Esophagus (tissue), 2 donors: ENCODE data around the gene IGFL3. TPM values are rescaled to one million over a fixed set of nuclear protein-coding genes. Genes with fewer than 3 reads are reported as not detected.

Experiments used
- H3K27ac ChIP-seq, 2 donors: one replicate each; pipeline ENCODE4 v1.5.1; 2013; ENCODE audit warnings: low read depth in 2 of 2, mild to moderate bottlenecking in 2 of 2, inconsistent platforms in 1 of 2, low read length in 1 of 2, moderate library complexity in 1 of 2
- H3K27me3 ChIP-seq, 2 donors: one replicate each; pipeline ENCODE4 v1.6.1; 2013; ENCODE audit warnings: low read length in 2 of 2, control low read depth in 1 of 2, mild to moderate bottlenecking in 1 of 2; ENCODE audit not compliant: insufficient read depth in 2 of 2, control insufficient read depth in 1 of 2
- H3K36me3 ChIP-seq, 2 donors: one replicate each; pipeline ENCODE4 v1.6.1; 2013; ENCODE audit warnings: low read length in 1 of 2; ENCODE audit not compliant: control insufficient read depth in 2 of 2, insufficient read depth in 2 of 2
- H3K4me1 ChIP-seq, 2 donors: one replicate each; pipeline ENCODE4 v1.6.1; 2013; ENCODE audit warnings: low read length in 1 of 2; ENCODE audit not compliant: control insufficient read depth in 2 of 2, insufficient read depth in 2 of 2
- H3K4me3 ChIP-seq, 2 donors: one replicate each; pipeline ENCODE4 v1.5.1; 2013; ENCODE audit warnings: low read length in 2 of 2, mild to moderate bottlenecking in 2 of 2, low read depth in 1 of 2, moderate library complexity in 1 of 2
- H3K9me3 ChIP-seq, 2 donors: one replicate each; pipeline ENCODE4 v1.6.1; 2013; ENCODE audit warnings: mild to moderate bottlenecking in 2 of 2, low read depth in 1 of 2, low read length in 1 of 2, moderate library complexity in 1 of 2; ENCODE audit not compliant: control insufficient read depth in 2 of 2, insufficient read depth in 1 of 2
- WGBS, 2 donors: extraction: QIAGEN DNeasy Blood & Tissue Kit; methylation state at CpG; one replicate each; pipeline ENCODE4 v1.1.7; 2013; 5-methylcytosine and 5-hydroxymethylcytosine counted together
- polyA plus RNA-seq, 2 donors: library from polyadenylated mRNA; stranded (reverse); fragments of 200-250 nt; gene quantifications; one replicate each; pipeline ENCODE4 v1.2.3, GENCODE V29; 2013
- donor health status: healthy with polysubstance abuse.
- donor health status: Bipolar disorder and iron deficiency.

The IGFL3 gene
- polyA plus RNA-seq, 2 donors: not detected

DNA sequence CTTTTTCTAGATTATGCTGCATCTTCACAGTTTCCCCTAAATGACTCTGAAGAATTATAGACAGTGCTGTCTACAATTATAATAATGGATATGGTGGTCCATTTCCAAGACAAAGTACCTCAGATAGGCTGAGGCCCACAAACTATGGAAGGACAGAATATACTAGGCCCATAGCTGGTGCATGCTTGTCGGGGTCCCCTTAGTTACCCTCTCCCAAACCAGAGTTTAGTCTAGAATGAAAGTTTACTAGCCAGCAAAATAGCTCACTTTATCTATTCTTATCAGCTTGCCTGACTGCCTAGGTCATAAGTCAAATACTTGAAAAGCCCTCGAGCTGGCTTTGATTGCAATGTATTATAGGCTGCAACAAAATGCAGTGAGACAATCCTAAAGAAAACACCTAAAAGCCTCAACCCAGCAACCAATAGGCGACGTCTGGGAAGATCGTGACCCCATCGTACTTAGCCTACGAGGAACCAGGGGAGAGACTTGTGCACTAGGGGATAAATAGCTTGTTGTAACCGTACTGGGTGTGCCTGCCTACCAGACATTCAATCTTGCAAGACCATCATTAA lies 22.8 kb upstream of the IGFL3 start:
- Histone ChIP-seq H3K4me3 (no peak overlapping the region), H3K4me1 (no peaks in the 10 kb centered on the region), H3K27ac (no peak overlapping the region), H3K27me3 (no peaks in the 10 kb centered on the region), H3K36me3 (no peaks in the 10 kb centered on the region), H3K9me3 (no peaks in the 10 kb centered on the region)
- WGBS, 2 donors: 69 to 71% methylated on average over 8 of the region's 8 CpGs

DNA sequence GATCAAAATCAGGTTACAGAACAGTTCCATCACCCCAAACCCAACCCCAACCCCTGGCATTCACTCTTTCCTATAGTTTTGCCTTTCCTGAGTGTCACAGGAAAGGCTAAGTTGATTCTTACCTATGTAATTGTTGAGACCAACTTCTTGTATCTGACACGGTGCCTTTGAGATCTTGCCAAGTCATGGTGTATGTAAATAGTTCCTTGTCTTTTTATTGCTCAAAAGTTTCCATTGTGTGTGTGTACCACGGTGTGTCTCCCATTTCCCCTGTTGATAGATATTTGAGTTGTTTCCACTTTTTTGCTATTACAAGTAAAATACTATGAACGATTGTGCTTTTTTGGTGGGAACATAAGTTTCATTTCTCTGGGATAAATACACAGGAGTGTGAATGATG lies 20.3 kb upstream of the IGFL3 start:
- no peak overlapping the region for H3K27ac ChIP-seq
- H3K27me3 ChIP-seq: no peaks in the 10 kb centered on the region
- no peaks in the 10 kb centered on the region for H3K36me3 ChIP-seq
- no peaks in the 10 kb centered on the region for H3K4me1 ChIP-seq
- no peak overlapping the region for H3K4me3 ChIP-seq
- 36 to 47% methylated on average over 3 of the region's 3 CpGs for WGBS, 2 donors
- H3K9me3 ChIP-seq: no peaks in the 10 kb centered on the region

DNA sequence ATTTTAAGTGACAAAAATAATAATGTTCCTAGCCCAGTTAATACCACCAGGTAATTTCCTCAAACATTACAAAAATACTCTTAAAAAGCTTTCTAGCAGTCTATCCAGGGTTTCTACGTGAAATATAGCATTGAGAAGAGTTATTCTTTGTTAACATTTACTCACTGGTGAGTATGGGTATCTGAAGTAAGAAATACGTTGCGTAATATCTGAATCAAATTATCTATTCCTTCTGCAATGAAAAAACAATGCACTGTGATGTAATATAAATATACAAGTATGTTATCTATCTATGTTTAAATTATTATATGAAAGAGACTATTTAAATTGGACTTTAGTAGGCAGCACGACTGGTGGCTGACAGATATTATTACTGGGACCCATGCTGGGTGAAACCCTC lies 17.8 kb upstream of the IGFL3 start:
- no peaks in the 10 kb centered on the region for H3K27me3 ChIP-seq
- no peaks in the 10 kb centered on the region for H3K9me3 ChIP-seq
- no peaks in the 10 kb centered on the region for H3K36me3 ChIP-seq
- WGBS, 2 donors: 70 to 74% methylated on average over 4 of the region's 4 CpGs
- H3K4me1 ChIP-seq: no peaks in the 10 kb centered on the region
- H3K27ac ChIP-seq: no peak overlapping the region
- no peak overlapping the region for H3K4me3 ChIP-seq

DNA sequence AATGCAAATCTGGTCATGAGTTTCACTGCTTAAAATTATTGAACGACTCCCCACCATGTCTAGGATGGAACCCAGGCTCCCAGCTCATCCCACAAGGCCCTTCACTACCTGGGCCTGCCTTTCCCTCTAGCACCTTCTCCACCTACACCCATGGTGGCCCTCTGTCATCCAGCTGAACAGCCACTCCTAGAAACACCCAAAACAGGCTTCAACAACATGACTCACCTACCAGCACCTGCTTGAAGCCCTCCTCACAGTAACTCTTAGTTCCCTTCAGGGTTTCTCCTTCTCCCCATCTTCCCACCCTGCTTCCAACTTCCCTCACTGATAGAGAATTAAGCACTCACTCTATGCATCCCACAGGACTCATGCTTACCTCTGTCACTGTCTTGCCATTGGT lies 16.9 kb upstream of the IGFL3 start:
- Histone ChIP-seq H3K9me3 (no peaks in the 10 kb centered on the region), H3K36me3 (no peaks in the 10 kb centered on the region), H3K4me3 (no peak overlapping the region), H3K27me3 (no peaks in the 10 kb centered on the region), H3K4me1 (no peaks in the 10 kb centered on the region), H3K27ac (no peak overlapping the region)
- 58 to 60% methylated on average over 1 of the region's 1 CpG for WGBS, 2 donors

GRCh38 chr19:46137915-46138473 lies 13.5 kb upstream of the IGFL3 start:
- no peaks in the 10 kb centered on the region for H3K36me3 ChIP-seq
- 72 to 76% methylated on average over 4 of the region's 4 CpGs for WGBS, 2 donors

DNA sequence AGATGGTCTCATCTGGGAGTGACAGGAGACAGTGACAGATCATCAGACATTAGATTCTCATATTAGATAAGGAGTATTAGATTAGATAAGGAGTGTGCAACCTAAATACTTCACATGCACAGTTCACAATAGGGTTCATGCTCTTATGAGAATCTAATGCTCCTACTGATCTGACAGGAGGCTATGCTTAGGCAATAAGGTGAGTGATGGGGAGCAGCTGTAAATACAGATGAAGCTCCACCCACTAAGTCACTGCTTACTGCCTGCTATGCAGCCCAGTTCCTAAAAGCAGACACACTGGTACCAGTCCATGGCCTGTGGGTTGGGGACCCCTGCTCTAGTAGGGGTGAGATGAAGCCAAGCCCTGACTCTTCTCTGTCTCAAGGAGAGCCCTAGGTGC lies 10.0 kb upstream of the IGFL3 start:
- no peaks in the 10 kb centered on the region for H3K9me3 ChIP-seq
- no peak overlapping the region for H3K4me3 ChIP-seq
- no peaks in the 10 kb centered on the region for H3K27me3 ChIP-seq
- peak overlapping the region in 1 of 2 donors; percentile 41 for H3K27ac ChIP-seq
- H3K4me1 ChIP-seq: peaks cover 0 to 10% of the 10 kb centered on the region in 2 donors
- no peaks in the 10 kb centered on the region for H3K36me3 ChIP-seq

More at GRCh38 chr19:46137915-46138473, 13.5 kb upstream of the IGFL3 start:
- Histone ChIP-seq H3K27me3 (no peaks in the 10 kb centered on the region), H3K9me3 (no peaks in the 10 kb centered on the region), H3K27ac (no peak overlapping the region), H3K4me1 (peaks cover 0 to 7% of the 10 kb centered on the region in 2 donors), H3K4me3 (no peak overlapping the region)

DNA sequence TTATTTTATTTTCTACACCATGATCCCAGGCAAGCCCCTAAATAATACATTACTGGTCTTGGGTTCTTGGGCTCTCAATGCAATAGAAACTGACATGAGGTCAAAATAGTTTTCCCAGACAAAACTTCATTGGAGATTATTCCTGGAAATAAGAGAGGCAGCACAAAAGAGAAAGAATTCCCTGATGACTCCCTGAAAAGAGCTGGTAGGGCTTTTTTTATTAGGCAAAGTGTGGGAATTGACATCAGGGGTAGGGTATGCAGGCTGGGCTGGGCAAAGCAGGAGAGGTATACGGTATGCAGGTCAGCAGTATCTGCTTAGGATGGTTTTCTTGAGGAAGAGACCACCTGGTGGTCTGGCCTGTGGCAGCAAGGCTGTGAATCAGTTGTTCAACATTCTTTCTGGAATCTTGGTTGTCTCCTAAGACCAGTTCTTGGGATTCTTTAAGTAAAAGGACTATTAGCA lies 9.3 kb upstream of the IGFL3 start:
- Histone ChIP-seq H3K9me3 (no peaks in the 10 kb centered on the region), H3K27me3 (no peaks in the 10 kb centered on the region), H3K4me3 (no peak overlapping the region), H3K4me1 (peaks cover 0 to 10% of the 10 kb centered on the region in 2 donors), H3K27ac (peak overlapping the region; percentile 16 to 71), H3K36me3 (no peaks in the 10 kb centered on the region)
- WGBS, 2 donors: 83 to 89% methylated on average over 1 of the region's 1 CpG

- H3K27me3 ChIP-seq: no peaks in the 10 kb centered on the region
- no peaks in the 10 kb centered on the region for H3K9me3 ChIP-seq
- peak overlapping the region; percentile 72 to 89 for H3K27ac ChIP-seq
- 29 to 37% methylated on average over 6 of the region's 6 CpGs for WGBS, 2 donors
- peak overlapping the region in 1 of 2 donors; percentile 31 for H3K4me3 ChIP-seq
- no peaks in the 10 kb centered on the region for H3K36me3 ChIP-seq
- H3K4me1 ChIP-seq: peaks cover 0 to 10% of the 10 kb centered on the region in 2 donors
Measured at GRCh38 chr19:46133101-46133627, 8.7 kb upstream of the IGFL3 start.

- peaks cover 0 to 10% of the 10 kb centered on the region in 2 donors for H3K4me1 ChIP-seq
- no peaks in the 10 kb centered on the region for H3K36me3 ChIP-seq
- peak overlapping the region in 1 of 2 donors; percentile 31 for H3K4me3 ChIP-seq
- H3K27me3 ChIP-seq: no peaks in the 10 kb centered on the region
- WGBS, 2 donors: 64 to 73% methylated on average over 4 of the region's 4 CpGs
- no peaks in the 10 kb centered on the region for H3K9me3 ChIP-seq
- H3K27ac ChIP-seq: peak overlapping the region; percentile 72 to 89
Measured at GRCh38 chr19:46132508-46133100, 8.1 kb upstream of the IGFL3 start.
